PFSK-1 (cell line): Measurements from ENCODE around the gene SPOCK3.

Source experiments
- POLR2AphosphoS5 ChIP-seq: IDR thresholded peaks from 2 replicates; pipeline ENCODE4 v1.6.1; 2012; ENCODE audit warnings: low read depth, mild to moderate bottlenecking, control low read depth, low read length, moderate library complexity
- REST ChIP-seq, 2 experiments: IDR thresholded peaks; 2 replicates each; pipeline versions ENCODE4 v1.6.1 to v1.8.0; 2011 to 2012; ENCODE audit warnings: low read depth in 2 of 2, low read length in 2 of 2, control low read depth in 1 of 2, inconsistent platforms in 1 of 2, mild to moderate bottlenecking in 1 of 2, moderate library complexity in 1 of 2; ENCODE audit not compliant: insufficient read depth in 1 of 2
- SIN3A ChIP-seq: IDR thresholded peaks from 2 replicates; pipeline ENCODE4 v1.6.1; 2012; ENCODE audit warnings: mild to moderate bottlenecking, low read length, moderate library complexity, borderline replicate concordance; ENCODE audit not compliant: insufficient read depth
- TAF1 ChIP-seq: IDR thresholded peaks from 2 replicates; pipeline ENCODE4 v1.6.1; 2012; ENCODE audit warnings: low read length, control low read depth, borderline replicate concordance; ENCODE audit not compliant: insufficient read depth

DNA sequence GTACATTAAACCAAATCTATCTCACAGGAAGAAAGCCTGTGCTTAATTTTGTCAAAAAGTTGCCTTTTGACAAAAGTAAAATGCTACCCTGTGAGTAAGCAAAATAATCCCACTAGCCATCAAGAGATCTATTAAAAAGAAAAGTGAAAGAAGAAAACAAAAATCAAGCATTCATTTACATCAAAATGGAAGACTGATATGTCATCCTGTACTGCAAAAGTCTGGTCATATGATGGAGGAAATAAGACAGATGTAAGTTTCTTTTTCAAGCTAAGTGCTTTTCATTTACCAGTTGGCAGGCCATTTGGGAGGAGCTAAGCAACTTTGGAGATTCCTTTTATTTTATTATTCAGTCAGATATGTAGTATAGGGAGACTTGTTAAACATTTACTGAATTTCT, 387.4 kb downstream of the SPOCK3 start:
- TF ChIP-seq TAF1, result no peak
- TF ChIP-seq POLR2AphosphoS5, result no peak
- TF ChIP-seq SIN3A, result no peak
- no peak for TF ChIP-seq REST (IDR thresholded peaks at IDR 0.05; ENCODE audit: insufficient read depth in 1 of 2, low read depth in 2 of 2, low read length in 2 of 2)
